KBM-7 (cell line): ENCODE results near the gene MACROH2A2.
A peak's percentile ranks its signal among the peaks of the same experiment; 100 is the strongest.
"Not testable (repeated sequence)": the region's sequence is repeated elsewhere in the genome, so short reads cannot be mapped to it uniquely, and the experiment has no call there.

Experiments used
- DNase-seq: peaks from one replicate; pipeline ENCODE4 v3.0.0-alpha.2; 2015
- in situ Hi-C: fragments of 300-500 bp; cut with MboI; formaldehyde crosslinking; loops from 2 replicates; pipeline ENCODE4 v1.14.3; 2020; ENCODE audit warnings: low sequenced_read_pairs, low pct_unique_long_range_greater_than_20kb, mixed read lengths

Gene MACROH2A2

GRCh38 chr10:70064486-70064885 lies 11.8 kb downstream of the MACROH2A2 start:
- in situ Hi-C loops = no loop called here

GRCh38 chr10:70066190-70066589 lies 13.5 kb downstream of the MACROH2A2 start:
- in situ Hi-C loops = no loop called here
- DNase-seq = no peak

More at GRCh38 chr10:70064486-70064885, 11.8 kb downstream of the MACROH2A2 start:
- no peak for DNase-seq

GRCh38 chr10:70067586-70067985 lies 14.9 kb downstream of the MACROH2A2 start:
- in situ Hi-C loops = no loop called here
- DNase-seq = no peak

GRCh38 chr10:70068925-70069324 lies 16.3 kb downstream of the MACROH2A2 start:
- DNase-seq = no peak
- in situ Hi-C loops = no loop called here

- no peak for DNase-seq
Measured at GRCh38 chr10:70069346-70069745, 16.7 kb downstream of the MACROH2A2 start.

GRCh38 chr10:70070834-70071233 lies 18.2 kb downstream of the MACROH2A2 start:
- in situ Hi-C loops = no loop called here
- DNase-seq = no peak

More at GRCh38 chr10:70069346-70069745, 16.7 kb downstream of the MACROH2A2 start:
- in situ Hi-C loops = no loop called here

GRCh38 chr10:70074165-70074564 lies 21.5 kb downstream of the MACROH2A2 start:
- DNase-seq = no peak
- in situ Hi-C loops = no loop called here

- in situ Hi-C loops = no loop called here
- DNase-seq = no peak
Measured at GRCh38 chr10:70074971-70075370, 22.3 kb downstream of the MACROH2A2 start.

- in situ Hi-C loops = no loop called here
Measured at GRCh38 chr10:70078329-70078728, 25.7 kb downstream of the MACROH2A2 start.

GRCh38 chr10:70078937-70079336 lies 26.3 kb downstream of the MACROH2A2 start:
- no peak for DNase-seq
- in situ Hi-C loops = no loop called here

More at GRCh38 chr10:70078329-70078728, 25.7 kb downstream of the MACROH2A2 start:
- DNase-seq = no peak

GRCh38 chr10:70080789-70081188 lies 28.1 kb downstream of the MACROH2A2 start:
- in situ Hi-C loops, DNase-seq: not testable (repeated sequence)

GRCh38 chr10:70084189-70084588 lies 31.5 kb downstream of the MACROH2A2 start:
- DNase-seq = peak; percentile 11
- in situ Hi-C loops = no loop called here

- in situ Hi-C loops = no loop called here
Measured at GRCh38 chr10:70085975-70086613, 33.4 kb downstream of the MACROH2A2 start.

GRCh38 chr10:70087616-70088307 lies 35.1 kb downstream of the MACROH2A2 start:
- no peak for DNase-seq
- in situ Hi-C loops = no loop called here

More at GRCh38 chr10:70085975-70086613, 33.4 kb downstream of the MACROH2A2 start:
- no peak for DNase-seq

GRCh38 chr10:70088308-70088698 lies 35.7 kb downstream of the MACROH2A2 start:
- in situ Hi-C loops = no loop called here
- DNase-seq = no peak

- no peak for DNase-seq
- in situ Hi-C loops = no loop called here
Measured at GRCh38 chr10:70090013-70090412, 37.4 kb downstream of the MACROH2A2 start.

- in situ Hi-C loops = no loop called here
- DNase-seq = no peak
Measured at GRCh38 chr10:70090951-70091350, 38.3 kb downstream of the MACROH2A2 start.

GRCh38 chr10:70092389-70092718 lies 39.7 kb downstream of the MACROH2A2 start:
- in situ Hi-C loops = no loop called here
- no peak for DNase-seq

GRCh38 chr10:70093335-70093944 lies 40.8 kb downstream of the MACROH2A2 start:
- in situ Hi-C loops = no loop called here
- no peak for DNase-seq

GRCh38 chr10:70094250-70094649 lies 41.6 kb downstream of the MACROH2A2 start:
- in situ Hi-C loops = no loop called here
- no peak for DNase-seq
